GM21529 (cell line): ENCODE results near the gene FAM98B.

Experiments
- ATAC-seq: cut with Tn5 transposase; IDR thresholded peaks from one replicate; pipeline ENCODE4 v1.9.1; 2021; ENCODE audit not compliant: unreplicated experiment

The FAM98B gene

GRCh38 chr15:38460543-38460942, 6.6 kb downstream of the FAM98B start:
- no peak for ATAC-seq

DNA sequence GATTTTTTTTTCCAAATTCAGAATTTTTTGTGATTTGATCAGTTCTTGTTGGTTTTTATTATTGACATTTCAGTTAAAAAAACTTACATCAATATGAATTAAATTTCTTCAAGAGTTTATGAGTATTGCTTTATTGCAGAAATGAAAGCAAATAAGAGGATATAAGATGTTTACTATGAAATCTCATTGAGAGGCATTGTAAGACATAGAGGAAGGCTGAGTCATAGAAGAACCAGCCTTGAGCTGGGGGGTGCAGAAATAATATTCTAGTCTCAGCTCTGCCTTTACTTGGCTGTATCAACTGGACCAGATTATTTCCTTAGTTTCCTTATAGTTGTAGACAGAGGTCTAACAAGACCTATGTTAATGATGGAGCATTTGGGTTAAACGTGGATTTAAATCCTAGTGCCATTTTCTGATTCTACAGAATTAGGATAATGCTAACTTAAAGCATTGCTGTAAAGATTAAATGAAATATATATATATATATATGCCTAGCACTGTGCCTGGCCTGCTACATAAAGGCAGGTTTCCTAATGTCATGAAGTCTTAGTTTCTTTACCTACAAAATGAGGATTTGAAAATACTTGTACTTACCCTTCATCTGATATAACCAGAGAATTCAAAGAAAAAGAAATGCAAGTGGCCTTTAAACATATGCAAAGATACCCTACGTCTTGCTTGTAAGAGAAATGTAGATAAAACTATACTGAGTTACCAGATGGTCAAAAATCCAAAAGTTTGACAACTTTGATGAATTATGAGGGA, 7.3 kb downstream of the FAM98B start:
- ATAC-seq: peak; percentile 79

DNA sequence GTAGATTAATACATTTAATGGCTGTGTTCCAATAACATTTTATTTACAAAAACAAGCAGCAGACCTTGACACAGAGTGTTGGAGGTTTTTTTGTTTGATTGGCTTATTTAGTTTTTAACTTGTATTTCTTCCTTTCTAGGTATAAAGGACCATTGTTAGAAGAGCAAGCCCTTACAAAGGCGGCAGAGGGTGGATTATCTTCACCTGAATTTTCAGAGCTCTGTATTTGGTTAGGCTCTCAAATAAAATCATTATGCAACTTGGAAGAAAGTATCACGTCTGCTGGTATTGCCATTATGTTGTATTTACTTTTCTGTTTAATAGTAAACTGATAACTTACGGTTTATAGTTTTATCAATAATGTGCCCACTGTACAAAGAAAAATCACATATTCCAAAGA, 10.0 kb downstream of the FAM98B start:
- ATAC-seq: no peak

DNA sequence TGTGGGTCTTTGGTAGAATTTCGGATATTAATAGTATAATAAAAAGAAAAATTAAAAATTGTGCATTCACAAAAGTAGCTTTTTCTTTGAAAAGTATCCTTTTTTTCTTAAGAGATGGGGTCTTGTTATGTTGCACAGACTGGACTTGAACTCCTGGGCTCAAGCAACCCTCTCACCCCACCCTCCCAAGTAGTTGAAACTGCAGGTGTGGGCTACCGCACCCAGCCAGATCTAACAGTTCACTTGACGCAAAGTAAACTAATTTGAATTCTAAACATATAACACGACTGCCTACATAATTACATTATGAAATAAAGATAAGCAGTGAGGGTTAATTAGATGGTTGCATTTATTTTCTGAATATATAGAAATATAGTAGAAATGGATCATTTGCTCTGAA, 10.7 kb downstream of the FAM98B start:
- ATAC-seq: no peak

- ATAC-seq: no peak
Measured at GRCh38 chr15:38470816-38471215, 16.9 kb downstream of the FAM98B start.

- no peak for ATAC-seq
Measured at GRCh38 chr15:38471974-38472373, 18.0 kb downstream of the FAM98B start.

DNA sequence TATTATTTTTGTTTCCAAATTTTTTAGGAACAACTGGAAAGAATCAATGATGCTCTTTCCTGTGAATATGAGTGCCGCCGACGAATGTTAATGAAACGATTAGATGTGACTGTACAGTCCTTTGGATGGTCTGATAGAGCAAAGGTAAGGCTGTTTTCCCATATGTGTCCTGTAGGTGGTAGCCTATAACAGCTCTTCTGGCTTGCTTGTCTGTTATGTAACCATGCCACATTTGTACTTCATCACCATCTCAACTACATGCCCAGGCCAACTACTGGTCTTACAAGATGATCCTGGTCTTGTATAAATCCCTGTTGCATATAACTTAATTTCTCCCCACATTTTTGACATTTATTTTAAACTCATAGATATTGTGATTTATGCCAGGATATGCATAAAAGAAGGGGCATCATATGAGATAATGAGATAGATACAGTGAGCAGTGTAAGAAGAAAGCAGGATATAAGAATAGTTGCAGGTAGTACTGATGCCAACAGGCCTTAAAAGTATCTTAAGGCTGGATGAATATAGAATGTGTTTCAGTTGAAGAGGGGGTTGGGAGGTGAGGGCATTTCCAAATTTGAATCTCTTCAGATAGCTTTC, 20.3 kb downstream of the FAM98B start:
- peak; percentile 98 for ATAC-seq

- no peak for ATAC-seq
Measured at GRCh38 chr15:38475361-38475760, 21.4 kb downstream of the FAM98B start.

DNA sequence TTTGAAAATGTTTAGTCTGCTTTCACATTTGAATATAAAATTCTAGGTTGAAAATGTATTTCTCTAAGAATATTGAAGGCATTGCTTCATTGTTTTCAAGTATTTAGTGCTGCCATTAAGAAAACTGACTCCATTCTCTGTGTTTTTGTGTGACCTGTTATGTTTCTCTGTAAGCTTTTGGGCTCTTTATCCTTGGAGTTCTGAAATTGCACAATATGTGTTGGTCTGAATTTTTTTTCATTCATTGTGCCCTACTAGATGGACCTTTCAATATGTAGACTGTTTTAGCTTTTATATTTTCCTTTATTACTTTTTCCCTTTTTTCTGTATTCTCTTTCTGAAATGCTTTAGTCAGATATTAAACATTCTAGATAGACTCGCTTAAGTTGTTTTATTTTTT, 22.2 kb downstream of the FAM98B start:
- no peak for ATAC-seq

GRCh38 chr15:38477637-38478036, 23.7 kb downstream of the FAM98B start:
- no peak for ATAC-seq

DNA sequence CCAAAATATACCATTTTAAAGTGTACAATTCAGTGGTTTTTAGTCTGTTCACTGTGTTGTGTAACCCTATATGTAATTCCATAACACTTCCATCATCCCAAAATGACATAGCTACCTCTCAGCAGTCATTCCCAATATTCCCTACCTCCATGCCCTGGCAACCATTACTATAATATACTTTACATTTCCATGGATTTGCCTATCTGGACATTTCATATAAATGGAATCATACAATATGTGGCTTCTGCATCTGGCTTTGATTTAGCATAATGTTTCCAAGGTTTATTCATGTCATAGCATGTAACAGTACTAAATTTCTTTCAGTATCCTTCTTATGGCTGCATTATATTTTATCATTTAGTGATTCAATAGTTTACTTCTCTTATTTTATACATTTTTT, 25.3 kb downstream of the FAM98B start:
- no peak for ATAC-seq

DNA sequence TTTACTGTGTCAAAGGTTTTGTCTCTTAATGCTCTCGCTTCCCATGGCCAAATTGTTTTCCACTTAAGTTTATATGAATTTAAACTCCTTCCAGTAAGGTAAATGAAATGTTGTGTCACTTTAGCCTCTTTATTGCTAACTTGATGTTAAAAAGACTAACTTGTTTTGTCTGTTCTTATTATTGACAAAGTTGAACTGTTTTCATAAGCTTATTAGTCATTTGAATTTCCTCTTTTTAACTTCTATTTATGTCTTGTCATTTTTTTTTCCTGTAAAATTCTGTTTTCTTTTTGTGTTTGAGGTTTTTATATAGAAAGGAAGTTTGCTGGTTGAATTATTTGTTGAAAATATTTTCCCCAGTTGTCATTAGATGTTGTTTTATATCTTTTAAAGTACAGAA, 25.8 kb downstream of the FAM98B start:
- ATAC-seq: no peak

DNA sequence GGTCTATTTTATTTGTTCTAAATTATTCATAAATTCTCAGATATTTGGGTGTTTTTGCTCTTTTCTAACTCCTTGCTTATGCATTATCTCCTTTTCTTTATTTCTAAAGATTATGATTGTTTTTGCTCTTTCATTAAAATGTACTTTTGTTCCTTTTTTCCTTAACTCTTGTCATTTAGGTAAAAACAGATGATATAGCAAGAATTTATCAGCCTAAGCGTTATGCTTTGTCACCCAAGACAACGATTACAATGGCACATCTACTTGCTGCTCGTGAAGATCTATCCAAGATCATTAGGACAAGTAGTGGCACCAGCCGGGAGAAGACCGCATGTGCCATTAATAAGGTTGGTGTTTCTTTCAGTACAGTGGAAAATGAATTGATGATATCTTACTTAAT, 27.2 kb downstream of the FAM98B start:
- ATAC-seq: no peak

GRCh38 chr15:38481761-38482160, 27.8 kb downstream of the FAM98B start:
- no peak for ATAC-seq

GRCh38 chr15:38482572-38482971, 28.6 kb downstream of the FAM98B start:
- no peak for ATAC-seq

- ATAC-seq: no peak
Measured at GRCh38 chr15:38486936-38487335, 33.0 kb downstream of the FAM98B start.

GRCh38 chr15:38487378-38487777, 33.5 kb downstream of the FAM98B start:
- ATAC-seq: no peak

- no peak for ATAC-seq
Measured at GRCh38 chr15:38490242-38490922, 36.5 kb downstream of the FAM98B start.

DNA sequence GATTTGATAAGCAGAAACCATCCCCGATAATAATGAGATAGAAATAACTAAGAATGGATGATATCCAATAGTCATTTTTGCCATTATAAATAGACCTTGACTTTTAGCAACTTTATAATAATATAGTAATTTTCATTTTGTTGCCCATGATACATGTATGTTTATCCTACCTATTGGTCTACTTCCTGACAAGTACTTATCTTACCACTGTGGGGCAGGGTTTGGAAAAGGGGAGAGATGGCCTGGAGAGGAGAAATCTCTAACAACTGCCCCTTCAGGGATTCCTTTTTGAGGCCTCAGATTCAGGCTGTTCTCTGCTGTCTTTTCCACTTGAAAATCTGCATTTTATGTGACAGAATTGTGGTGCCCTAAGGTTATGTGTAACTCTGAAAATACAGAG, 42.2 kb downstream of the FAM98B start:
- no peak for ATAC-seq

DNA sequence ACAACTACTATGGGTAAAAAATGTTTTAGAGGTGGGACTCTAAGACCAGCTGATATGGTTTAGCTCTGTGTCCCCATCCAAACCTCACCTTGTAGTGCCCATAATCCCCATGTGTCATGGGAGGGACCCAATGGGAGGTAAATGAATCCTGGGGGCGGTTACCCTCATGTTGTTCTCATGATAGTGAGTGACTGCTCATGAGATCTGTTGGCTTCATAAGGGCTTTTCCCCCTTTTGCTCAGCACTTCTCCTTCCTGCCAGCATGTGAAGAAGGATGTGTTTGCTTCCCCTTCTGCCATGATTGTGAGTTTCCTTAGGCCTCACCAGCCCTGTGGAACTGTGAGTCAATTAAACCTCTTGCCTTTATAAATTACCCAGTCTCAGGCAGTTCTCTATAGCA, 45.7 kb downstream of the FAM98B start:
- no peak for ATAC-seq

GRCh38 chr15:38503496-38503895, 49.6 kb downstream of the FAM98B start:
- ATAC-seq: no peak
